H1 (cell line): ENCODE data around the gene GALNT2. TPM values are rescaled to one million over a fixed set of nuclear protein-coding genes. Genes with fewer than 3 reads are reported as not detected.

ENCODE experiments used
- CTCF ChIA-PET: fragments of 300-600 bp; sonication (Branson Sonifier 250); formaldehyde crosslinking; loops from one replicate; lab custom pipeline; 2021; ENCODE audit not compliant: partially characterized antibody; lab: Charles Lee
- POLR2A ChIA-PET: fragments of 300-600 bp; sonication (Branson Sonifier 250); formaldehyde crosslinking; loops from one replicate; lab custom pipeline; 2021; ENCODE audit warnings: inconsistent platforms; ENCODE audit not compliant: partially characterized antibody; lab: Charles Lee
- DNase-seq, 2 experiments: peaks; one replicate each; pipeline versions ENCODE4 v3.0.0 to v3.0.0-alpha.2; 2010 to 2022; ENCODE audit warnings: low spot score in 2 of 2, low read depth in 1 of 2, mixed read lengths in 1 of 2
- FAIRE-seq: peaks from 2 replicates; lab custom pipeline; 2011; peaks lifted over from hg19 to GRCh38; lab: Jason Lieb, UNC
- H2AFZ ChIP-seq: 2 replicates; pipeline ENCODE4 v1.8.1; 2012; ENCODE audit warnings: low read length, inconsistent platforms
- H2AK5ac ChIP-seq: 2 replicates; pipeline ENCODE4 v1.6.1; 2013; ENCODE audit warnings: low read depth, low read length
- H2BK120ac ChIP-seq: replicated peaks from 2 replicates; pipeline ENCODE3; 2013; ENCODE audit warnings: low read depth, low read length, inconsistent platforms
- H2BK12ac ChIP-seq: 2 replicates; pipeline ENCODE4 v1.6.1; 2013; ENCODE audit warnings: low read depth, low read length
- H2BK15ac ChIP-seq: 2 replicates; pipeline ENCODE4 v1.6.1; 2013; ENCODE audit warnings: low read length
- H2BK20ac ChIP-seq: 2 replicates; pipeline ENCODE4 v1.6.1; 2013; ENCODE audit warnings: low read length
- H2BK5ac ChIP-seq: 2 replicates; pipeline ENCODE4 v1.6.1; 2013; ENCODE audit warnings: low read depth, low read length
- H3K14ac ChIP-seq: 2 replicates; pipeline ENCODE4 v1.6.1; 2013; ENCODE audit warnings: inconsistent platforms; ENCODE audit not compliant: insufficient read length
- H3K18ac ChIP-seq: 2 replicates; pipeline ENCODE4 v1.6.1; 2013; ENCODE audit warnings: low read length; ENCODE audit errors: extremely low read depth
- H3K23ac ChIP-seq: 2 replicates; pipeline ENCODE4 v1.6.1; 2013; ENCODE audit warnings: inconsistent platforms; ENCODE audit not compliant: insufficient read length
- H3K23me2 ChIP-seq: 2 replicates; pipeline ENCODE4 v1.6.1; 2013; ENCODE audit warnings: low read depth, low read length
- H3K27ac ChIP-seq: 2 replicates; pipeline ENCODE4 v1.6.1; 2011; ENCODE audit warnings: low read depth, low read length, inconsistent platforms
- H3K27me3 ChIP-seq, 4 experiments: replicated peaks in 1 of 4; 1 replicate in 1 of 4; 2 replicates in 3 of 4; pipeline versions ENCODE4 v1.6.1 to v1.8.1; 2011 to 2013; ENCODE audit warnings: low read length in 3 of 4, mild to moderate bottlenecking in 3 of 4, inconsistent platforms in 2 of 4, mixed read lengths in 2 of 4, moderate library complexity in 1 of 4; ENCODE audit not compliant: control insufficient read depth in 3 of 4, insufficient read depth in 3 of 4; ENCODE audit errors: extremely low read depth in 1 of 4
- H3K36me3 ChIP-seq, 4 experiments: 2 replicates each; pipeline versions ENCODE4 v1.6.1 to v1.8.1; 2011 to 2013; ENCODE audit warnings: mild to moderate bottlenecking in 4 of 4, low read length in 3 of 4, moderate library complexity in 2 of 4, control low read depth in 1 of 4, inconsistent platforms in 1 of 4; ENCODE audit not compliant: insufficient read depth in 4 of 4, control insufficient read depth in 2 of 4
- H3K4ac ChIP-seq: replicated peaks from 2 replicates; pipeline ENCODE3; 2013; ENCODE audit warnings: low read length, low read depth, mixed read lengths, inconsistent platforms; ENCODE audit not compliant: insufficient read length
- H3K4me1 ChIP-seq, 4 experiments: replicated peaks in 1 of 4; 1 replicate in 1 of 4; 2 replicates in 3 of 4; pipeline versions ENCODE4 v1.6.1 to v1.8.1; 2011 to 2013; ENCODE audit warnings: low read length in 3 of 4, inconsistent platforms in 2 of 4, mixed read lengths in 1 of 4; ENCODE audit not compliant: insufficient read depth in 4 of 4, control insufficient read depth in 3 of 4
- H3K4me2 ChIP-seq, 2 experiments: 2 replicates each; pipeline versions ENCODE4 v1.6.1 to v1.8.1; 2011 to 2013; ENCODE audit warnings: low read depth in 2 of 2, low read length in 2 of 2, control low read depth in 1 of 2, inconsistent platforms in 1 of 2, mild to moderate bottlenecking in 1 of 2; ENCODE audit not compliant: insufficient read depth in 1 of 2
- H3K4me3 ChIP-seq, 4 experiments: fragments of 200-600, 300-600 bp in 1 of 4; sonication (generic), shearing (Covaris generic), sonication (Bioruptor Twin) in 1 of 4; 2 replicates each; pipeline versions ENCODE4 v1.5.1 to v1.8.1; 2011 to 2016; ENCODE audit warnings: low read length in 4 of 4, low read depth in 3 of 4, control low read depth in 2 of 4, inconsistent platforms in 2 of 4, mild to moderate bottlenecking in 2 of 4, mixed read lengths in 1 of 4, moderate library complexity in 1 of 4; ENCODE audit not compliant: insufficient read depth in 2 of 4; ENCODE audit errors: extremely low read depth in 1 of 4
- H3K56ac ChIP-seq: replicated peaks from 2 replicates; pipeline ENCODE3; 2013; ENCODE audit warnings: low read depth, mild to moderate bottlenecking, mixed read lengths, low read length, inconsistent platforms; ENCODE audit not compliant: insufficient read length
- H3K79me1 ChIP-seq: 2 replicates; pipeline ENCODE4 v1.6.1; 2013; ENCODE audit warnings: low read depth, low read length, control low read depth
- H3K79me2 ChIP-seq, 2 experiments: 2 replicates each; pipeline versions ENCODE4 v1.6.1 to v1.8.1; 2012 to 2013; ENCODE audit warnings: low read length in 2 of 2, mild to moderate bottlenecking in 2 of 2, inconsistent platforms in 1 of 2; ENCODE audit not compliant: insufficient read depth in 2 of 2, control insufficient read depth in 1 of 2
- H3K9ac ChIP-seq, 4 experiments: replicated peaks in 1 of 4; 1 replicate in 1 of 4; 2 replicates in 3 of 4; pipeline versions ENCODE4 v1.6.1 to v1.8.1; 2011 to 2013; ENCODE audit warnings: low read depth in 3 of 4, low read length in 3 of 4, control low read depth in 2 of 4, mild to moderate bottlenecking in 2 of 4, moderate library complexity in 2 of 4, inconsistent platforms in 1 of 4; ENCODE audit errors: extremely low read depth in 1 of 4
- H3K9me3 ChIP-seq, 2 experiments: 2 replicates each; pipeline versions ENCODE4 v1.6.1 to v1.8.1; 2012 to 2013; ENCODE audit warnings: mild to moderate bottlenecking in 2 of 2, moderate library complexity in 2 of 2, control low read depth in 1 of 2, inconsistent platforms in 1 of 2, low read depth in 1 of 2, low read length in 1 of 2, mixed read lengths in 1 of 2; ENCODE audit not compliant: insufficient read depth in 2 of 2
- H4K20me1 ChIP-seq, 2 experiments: replicated peaks in 1 of 2; 2 replicates each; pipeline versions ENCODE3 to v1.8.1; 2011 to 2013; ENCODE audit warnings: inconsistent platforms in 2 of 2, low read length in 2 of 2, mild to moderate bottlenecking in 1 of 2; ENCODE audit not compliant: insufficient read depth in 2 of 2, control insufficient read depth in 1 of 2
- H4K5ac ChIP-seq: 2 replicates; pipeline ENCODE4 v1.6.1; 2013; ENCODE audit warnings: low read length, low read depth, mixed read lengths, inconsistent platforms; ENCODE audit not compliant: insufficient read length
- H4K8ac ChIP-seq: 2 replicates; pipeline ENCODE4 v1.8.0; 2013; ENCODE audit warnings: mild to moderate bottlenecking, moderate library complexity, low read length, inconsistent platforms; ENCODE audit not compliant: insufficient read depth; ENCODE audit errors: extremely low read depth
- H4K91ac ChIP-seq: replicated peaks from 2 replicates; pipeline ENCODE3; 2013; ENCODE audit warnings: low read length, mixed read lengths, inconsistent platforms; ENCODE audit not compliant: insufficient read length
- EP300 ChIP-seq, 2 experiments: IDR thresholded peaks; 1 replicate in 1 of 2; 2 replicates in 1 of 2; pipeline ENCODE4 v1.6.1; 2011 to 2012; ENCODE audit warnings: low read depth in 2 of 2, low read length in 2 of 2, mild to moderate bottlenecking in 2 of 2, borderline replicate concordance in 1 of 2, inconsistent platforms in 1 of 2, moderate library complexity in 1 of 2
- GABPA ChIP-seq: IDR thresholded peaks from 2 replicates; pipeline ENCODE4 v1.6.1; 2011; ENCODE audit warnings: mild to moderate bottlenecking, low read length, moderate library complexity, borderline replicate concordance; ENCODE audit not compliant: insufficient read depth
- RAD21 ChIP-seq, 2 experiments: IDR thresholded peaks in 1 of 2; conservative IDR thresholded peaks in 1 of 2; 2 replicates each; pipeline ENCODE4 v1.6.1; 2011; ENCODE audit warnings: low read depth in 2 of 2, low read length in 2 of 2, improper control_type of control experiment in 1 of 2, inconsistent platforms in 1 of 2, mild to moderate bottlenecking in 1 of 2, moderate library complexity in 1 of 2
- WGBS, 2 experiments: shearing (Covaris generic) in 1 of 2; methylation state at CpG; one replicate each; pipeline versions ENCODE4 v1.1.6 to v1.1.7; 2013 to 2015; ENCODE audit warnings: low lambda C conversion rate in 2 of 2, mixed read lengths in 2 of 2, inconsistent platforms in 1 of 2, low coverage in 1 of 2, missing lambda C conversion rate in 1 of 2; ENCODE audit not compliant: insufficient replicate concordance in 2 of 2, insufficient coverage in 1 of 2, insufficient read length in 1 of 2; ENCODE audit errors: extremely low coverage in 1 of 2, missing lambda C conversion rate in 1 of 2; 5-methylcytosine and 5-hydroxymethylcytosine counted together
- polyA plus RNA-seq, 7 experiments: library from polyadenylated mRNA; depleted of rRNA in 3 of 7; stranded (reverse) in 5 of 7; unstranded in 2 of 7; fragments of >200 nt in 5 of 7; fragments of 200-250 nt in 2 of 7; gene quantifications; 1 replicate in 5 of 7; 2 replicates in 1 of 7; 4 replicates in 1 of 7; pipeline versions ENCODE4 v1.2.1 to v1.2.3, GENCODE V29; 2011 to 2013; ENCODE audit warnings: missing spikeins in 2 of 7, mixed read lengths in 2 of 7
- total RNA-seq: library from RNA; stranded (reverse); fragmentation: NEBNext Ultra II Directional; extraction: Animal tissue kit (Norgen Biotek cat#: 25700); gene quantifications from 2 replicates; pipeline ENCODE4 v1.2.1, GENCODE V29; 2021

GALNT2 gene
- total and polyA plus RNA-seq, 2 of the 8 experiments (the other 6 are each of a cell fraction or from before 2014, with no cell fraction given), result 34.5 to 75.3 TPM

DNA sequence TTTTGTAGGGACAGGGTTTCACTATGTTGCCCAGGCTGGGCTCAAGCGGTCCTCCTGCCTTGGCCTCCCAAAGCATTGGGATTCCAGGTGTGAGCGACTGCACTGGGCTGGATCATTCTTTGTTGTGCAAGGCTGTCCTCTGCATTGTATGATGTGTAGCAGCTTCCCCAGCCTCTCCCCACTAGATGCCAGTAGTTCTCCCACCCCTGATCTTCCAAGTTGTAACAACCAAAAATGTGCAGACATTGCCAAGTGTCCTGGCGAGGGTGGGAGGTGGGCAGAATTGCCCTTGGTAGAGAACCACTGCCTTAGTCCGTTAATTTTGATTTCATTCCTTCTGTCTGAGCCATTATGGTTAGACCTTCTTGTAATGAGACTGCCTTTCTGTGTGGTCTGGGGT is 7.2 kb downstream of the GALNT2 start:
- no peak overlapping the region for H3K18ac ChIP-seq
- H3K4ac ChIP-seq, result no peak overlapping the region
- H3K23me2 ChIP-seq, result no peaks in the 10 kb centered on the region
- ChIA-PET CTCF (interaction anchor here (0.6 to 1.5 kb wide), 3 partner anchors 30 to 93 kb away, joined by 3 to 5 read pairs (median 3); no protein-coding TSS in a partner anchor), POLR2A (interaction anchor here (1.0 kb wide), 1 partner anchor 10 kb away, joined by 3 read pairs; no protein-coding TSS in a partner anchor)
- H3K27ac ChIP-seq, result no peak overlapping the region
- no peak overlapping the region for H2BK15ac ChIP-seq
- H3K56ac ChIP-seq, result no peak overlapping the region
- H2BK20ac ChIP-seq, result no peak overlapping the region
- H3K36me3 ChIP-seq, result no peaks in the 10 kb centered on the region
- no peaks in the 10 kb centered on the region for H3K9me3 ChIP-seq
- peaks cover 18 to 94% of the 10 kb centered on the region in 2 experiments for H3K79me2 ChIP-seq
- H3K14ac ChIP-seq, result no peak overlapping the region
- no peak overlapping the region for H3K4me2 ChIP-seq
- H3K9ac ChIP-seq, result no peak overlapping the region
- FAIRE-seq, result no peak
- TF ChIP-seq GABPA (no peak), RAD21 (IDR thresholded peaks at IDR 0.05 in 1 of 2, conservative IDR thresholded peaks at IDR 0.05 in 1 of 2; ENCODE audit: low read depth in 2 of 2, low read length in 2 of 2) (peak in 1 of 2 experiments; percentile 9; a peak in 1 of 4 replicates), EP300 (IDR thresholded peaks at IDR 0.05; ENCODE audit: borderline replicate concordance in 1 of 2, low read depth in 2 of 2, low read length in 2 of 2) (no peak)
- no peak overlapping the region for H2BK120ac ChIP-seq
- H4K5ac ChIP-seq, result no peak overlapping the region
- H2BK12ac ChIP-seq, result no peak overlapping the region
- H2AK5ac ChIP-seq, result no peak overlapping the region
- H3K4me1 ChIP-seq, result peaks cover 0 to 9% (median 4%) of the 10 kb centered on the region in 4 experiments; a peak in 3 of 7 replicates
- no peak overlapping the region for H2BK5ac ChIP-seq
- H3K23ac ChIP-seq, result no peak overlapping the region
- no peaks in the 10 kb centered on the region; a peak in 2 of 7 replicates for H3K27me3 ChIP-seq
- no peak overlapping the region for H3K4me3 ChIP-seq
- H4K91ac ChIP-seq, result no peak overlapping the region
- H4K20me1 ChIP-seq, result peaks cover 3 to 22% of the 10 kb centered on the region in 2 experiments
- H2AFZ ChIP-seq, result no peak overlapping the region
- 89% methylated on average over 4 of the region's 4 CpGs; no CpG with 5 or more reads in 1 of the 2 experiments for WGBS, 2 experiments
- peaks cover 36% of the 10 kb centered on the region for H3K79me1 ChIP-seq
- H4K8ac ChIP-seq, result no peak overlapping the region
- peak in 1 of 2 experiments; percentile 35 for DNase-seq
